ENCODE measurements around the gene BDKRB2.

Gene BDKRB2

GRCh38 chr14:96198430-96199130 lies 6.1 kb upstream of the BDKRB2 start:
- no peak for DNase-seq (ENCODE audit: low spot score)

GRCh38 chr14:96201157-96201556 lies 3.5 kb upstream of the BDKRB2 start:
- DNase-seq (ENCODE audit: low spot score): no peak

GRCh38 chr14:96201965-96202364 lies 2.7 kb upstream of the BDKRB2 start:
- no peak for DNase-seq (ENCODE audit: low spot score)

GRCh38 chr14:96202441-96203094 lies 2.1 kb upstream of the BDKRB2 start:
- DNase-seq (ENCODE audit: low spot score): no peak

GRCh38 chr14:96203116-96203515 lies 1.5 kb upstream of the BDKRB2 start:
- DNase-seq (ENCODE audit: low spot score): no peak

- DNase-seq (ENCODE audit: low spot score): no peak
Measured at GRCh38 chr14:96203635-96204034, 1.0 kb upstream of the BDKRB2 start.

- no peak for DNase-seq (ENCODE audit: low spot score)
Measured at GRCh38 chr14:96205059-96205977, 679 bp downstream of the BDKRB2 start.

DNA sequence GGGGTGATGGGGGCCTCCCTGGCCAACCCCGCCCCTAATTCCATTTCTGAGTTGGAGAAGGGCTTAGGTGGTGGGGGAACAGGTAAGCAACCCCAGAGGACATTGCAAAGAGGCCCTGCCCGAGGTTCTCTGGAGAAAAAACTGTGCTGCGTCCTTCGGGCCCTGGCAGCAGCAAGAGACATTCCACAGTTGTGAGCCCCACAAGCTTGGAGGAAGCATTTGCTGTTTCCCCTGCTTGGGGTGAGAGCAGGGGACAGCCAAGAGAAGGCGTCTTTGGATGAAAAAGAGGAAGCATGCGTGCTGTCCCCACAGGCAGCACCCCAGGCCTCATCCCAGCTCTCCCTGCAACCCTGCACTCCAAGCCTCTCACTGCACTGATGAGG lies 1.3 kb downstream of the BDKRB2 start:
- peak; percentile 28 for DNase-seq (ENCODE audit: low spot score)

- DNase-seq (ENCODE audit: low spot score): no peak
Measured at GRCh38 chr14:96206461-96206860, 1.8 kb downstream of the BDKRB2 start.

DNA sequence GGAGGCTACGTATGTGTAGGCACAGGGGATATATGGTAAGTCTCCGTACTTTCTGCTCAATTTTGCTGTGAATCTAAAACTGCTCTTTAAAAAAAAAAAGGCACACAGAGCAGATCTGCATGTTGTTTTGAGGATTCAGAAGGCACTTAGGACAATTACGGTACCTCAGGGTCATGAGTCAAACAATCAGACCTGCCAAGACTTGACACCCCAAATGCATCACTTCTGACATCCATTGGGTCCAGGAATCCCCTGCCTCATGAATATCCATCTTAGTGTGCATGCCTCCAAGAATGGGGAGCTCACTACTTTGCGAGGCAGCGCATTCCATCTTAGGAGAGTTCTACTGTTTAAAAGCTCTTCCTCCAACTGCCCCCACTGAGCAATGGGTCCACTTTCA lies 3.0 kb downstream of the BDKRB2 start:
- DNase-seq (ENCODE audit: low spot score): no peak

DNA sequence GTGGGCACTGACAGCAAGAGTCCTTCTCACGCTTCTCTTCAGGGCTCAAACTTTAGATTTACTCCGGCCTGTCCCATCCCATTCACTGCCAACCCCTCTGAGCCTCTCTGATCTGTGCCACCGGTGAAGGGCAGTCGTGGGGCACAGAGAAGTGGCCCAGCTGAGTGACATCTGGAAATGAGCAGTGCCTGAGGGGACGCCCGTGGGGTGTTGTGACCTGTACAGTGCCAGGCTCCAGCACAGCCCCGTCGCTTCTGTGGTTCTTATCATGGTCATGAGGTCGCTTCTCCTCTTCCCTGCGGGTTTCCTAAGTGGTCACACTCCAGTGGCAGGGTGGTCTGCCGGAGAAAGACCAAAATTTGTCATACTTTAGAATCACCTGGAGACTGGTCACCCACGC lies 4.1 kb downstream of the BDKRB2 start:
- no peak for DNase-seq (ENCODE audit: low spot score)

GRCh38 chr14:96212140-96212539 lies 7.5 kb downstream of the BDKRB2 start:
- no peak for DNase-seq (ENCODE audit: low spot score)

GRCh38 chr14:96212896-96213295 lies 8.3 kb downstream of the BDKRB2 start:
- no peak for DNase-seq (ENCODE audit: low spot score)

DNA sequence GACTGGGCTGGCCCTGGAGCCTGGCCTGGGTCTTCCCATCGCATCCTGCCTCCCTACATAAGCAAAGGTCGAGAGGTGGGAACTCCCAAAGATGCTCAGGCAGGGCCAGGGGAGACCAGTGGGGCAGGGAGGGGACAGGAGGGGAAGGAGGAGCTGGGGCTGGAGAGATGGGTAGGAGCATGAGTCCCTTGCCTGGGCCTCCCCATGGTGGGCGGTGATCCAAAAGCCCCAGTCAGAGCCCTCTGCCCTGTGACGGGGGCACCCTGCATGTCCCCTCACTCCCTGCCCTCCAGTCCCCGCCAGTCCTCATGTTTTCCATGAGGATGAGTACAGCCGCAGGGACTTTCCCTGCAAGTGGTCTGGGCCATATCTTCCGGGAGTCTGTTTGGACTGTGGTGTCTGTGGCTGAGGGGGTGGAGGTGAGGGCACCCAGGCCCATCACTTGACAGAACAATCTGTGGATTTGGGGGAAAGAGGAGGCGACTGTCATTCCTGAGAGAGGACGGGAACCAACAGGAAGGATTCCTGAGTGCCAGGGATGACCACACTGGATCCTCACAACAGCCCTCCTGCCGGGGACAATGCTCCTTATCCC lies 9.3 kb downstream of the BDKRB2 start:
- no peak for DNase-seq (ENCODE audit: low spot score)

DNA sequence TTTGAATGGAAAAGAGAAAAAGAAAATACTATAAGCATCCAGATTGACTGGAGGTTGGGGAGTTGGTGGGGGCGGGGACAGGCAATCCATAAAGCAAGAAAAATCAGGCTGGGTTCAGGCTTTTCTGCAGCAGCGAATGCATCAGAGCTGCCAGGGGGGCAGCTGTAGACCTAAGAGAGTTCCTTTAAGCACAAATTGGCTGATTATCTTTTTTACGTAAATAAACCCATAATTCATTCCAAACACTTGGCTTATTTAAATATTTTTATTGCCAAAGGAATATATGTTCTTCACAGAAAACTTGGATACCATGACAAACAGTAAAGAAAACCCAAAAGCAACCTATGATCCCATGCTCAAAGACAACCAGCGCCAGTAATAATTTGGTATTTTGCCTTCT lies 10.2 kb downstream of the BDKRB2 start:
- DNase-seq (ENCODE audit: low spot score): no peak

DNA sequence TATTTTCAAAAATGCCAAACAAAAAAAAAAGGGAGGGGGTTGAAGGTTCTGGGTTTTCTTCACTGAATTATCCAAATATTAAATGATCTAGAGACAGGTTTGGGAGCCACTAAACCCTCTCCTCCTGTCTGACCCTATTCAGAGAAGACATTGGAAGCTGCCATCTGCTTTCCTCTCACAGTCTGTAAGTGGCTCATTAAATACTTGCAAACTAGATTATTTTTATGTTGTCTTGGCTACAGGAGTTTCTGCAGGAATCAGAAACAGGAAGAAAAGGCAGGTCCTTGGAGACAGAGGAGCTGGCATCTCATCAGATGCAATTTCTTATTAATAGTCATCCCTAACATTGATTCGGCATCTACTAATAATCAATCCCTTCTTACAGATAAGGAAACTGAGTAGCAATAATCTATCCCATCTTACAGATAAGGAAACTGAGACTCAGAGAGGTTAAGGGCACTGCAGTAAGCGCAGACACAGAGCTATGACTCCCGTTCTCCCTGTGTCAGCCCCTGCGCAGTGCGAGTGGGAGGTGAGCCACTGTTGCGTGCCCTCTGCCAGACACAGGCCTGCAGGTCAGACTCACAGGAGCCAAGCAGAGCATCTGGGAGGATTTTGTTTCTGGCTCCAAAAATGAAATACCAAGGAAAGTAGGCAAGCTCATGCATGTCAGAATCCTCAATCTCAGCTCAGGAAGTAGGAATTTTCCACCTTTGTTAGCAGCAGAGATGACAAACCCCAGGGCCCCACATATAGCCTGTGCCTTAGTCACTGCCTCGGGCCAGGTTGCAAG lies 11.0 kb downstream of the BDKRB2 start:
- no peak for DNase-seq (ENCODE audit: low spot score)

GRCh38 chr14:96216627-96217026 lies 12.0 kb downstream of the BDKRB2 start:
- no peak for DNase-seq (ENCODE audit: low spot score)

DNA sequence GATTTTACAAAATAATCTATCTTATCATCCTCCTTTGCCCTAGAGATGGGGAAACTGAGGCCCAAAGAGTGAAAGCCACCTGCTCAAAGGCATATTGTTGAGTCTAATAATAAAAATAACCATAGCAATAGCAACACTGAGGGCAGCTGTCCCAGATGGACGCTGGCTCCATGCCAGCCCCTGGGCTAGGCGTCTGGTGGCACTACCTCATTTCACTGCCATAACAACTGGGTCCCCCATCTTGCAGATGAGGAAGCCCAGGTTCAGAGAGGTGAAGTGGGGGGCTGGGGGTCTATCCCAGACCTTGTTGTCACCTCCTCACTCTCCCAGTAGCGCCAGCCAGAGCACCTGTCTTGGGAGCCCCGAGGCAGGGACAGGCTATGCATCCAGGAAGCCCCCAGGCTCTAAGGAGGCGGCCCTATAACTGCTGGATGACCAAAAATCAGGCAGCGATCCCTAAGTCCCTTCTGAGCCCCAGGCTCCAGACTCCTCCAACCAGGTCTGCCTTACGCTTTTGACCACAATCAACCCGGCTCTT lies 12.8 kb downstream of the BDKRB2 start:
- DNase-seq (ENCODE audit: low spot score): no peak

DNA sequence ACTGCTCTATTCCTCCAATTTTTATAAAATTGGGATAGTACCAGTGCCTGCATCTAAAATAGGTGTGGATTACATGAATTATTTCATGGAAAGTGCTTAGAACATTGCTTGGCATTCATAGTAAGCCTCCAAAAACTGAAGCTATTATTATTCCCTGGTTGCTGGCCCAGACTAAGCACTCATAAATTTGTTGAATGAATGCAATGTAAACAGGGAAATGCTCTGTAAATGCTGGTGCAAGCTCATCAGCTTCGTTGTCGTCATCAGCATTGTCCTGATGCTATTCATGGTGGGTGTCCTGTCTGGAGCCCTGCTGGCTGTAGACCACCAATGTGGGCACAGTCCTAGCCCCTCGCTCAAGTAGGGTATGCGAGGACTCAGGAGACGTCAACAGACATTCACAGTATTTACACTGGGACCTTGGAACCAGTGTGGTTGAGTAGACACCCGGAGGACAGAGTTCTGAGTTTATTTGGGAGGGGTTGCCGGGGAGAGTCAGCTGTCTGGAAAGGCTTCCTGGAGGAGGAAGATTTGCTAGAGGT lies 16.5 kb downstream of the BDKRB2 start:
- DNase-seq (ENCODE audit: low spot score): no peak

- DNase-seq (ENCODE audit: low spot score): no peak
Measured at GRCh38 chr14:96221841-96222240, 17.2 kb downstream of the BDKRB2 start.

DNA sequence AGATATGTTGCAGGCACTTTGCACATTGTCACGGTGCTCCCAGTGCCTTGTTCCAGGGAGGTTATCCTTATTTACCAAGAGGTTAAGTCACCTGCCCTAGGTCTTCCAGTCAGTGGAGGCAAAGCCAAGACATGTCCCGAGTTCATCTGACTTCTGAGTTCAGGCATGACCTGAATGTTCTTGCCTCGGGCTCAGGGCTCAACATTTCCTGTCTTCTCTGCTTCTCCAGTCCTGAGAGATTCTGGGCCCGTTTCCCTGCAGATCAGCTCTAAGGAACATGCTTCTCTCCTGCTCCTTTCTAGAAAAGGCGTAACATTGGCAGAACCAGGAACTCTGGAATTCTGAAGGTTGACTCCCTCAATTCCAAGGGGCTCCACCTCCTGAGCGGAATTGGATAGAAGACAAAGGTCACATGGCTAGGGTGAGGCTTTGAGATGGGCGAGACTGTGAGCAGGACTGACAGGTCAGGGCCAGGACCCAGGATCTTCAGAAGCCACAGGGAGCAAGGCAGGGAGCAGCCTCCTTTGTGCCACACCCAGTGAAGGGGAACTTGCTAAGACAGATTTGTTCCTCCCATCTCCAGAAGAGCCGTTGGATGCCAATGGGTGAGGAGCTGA lies 19.9 kb downstream of the BDKRB2 start:
- no peak for DNase-seq (ENCODE audit: low spot score)

Measured in GM03348 (cell line).